TTC549 (cell line): ENCODE data around the gene HADH.
"Not testable (repeated sequence)": the region's sequence is repeated elsewhere in the genome, so short reads cannot be mapped to it uniquely, and the experiment has no call there.

Source experiments
- FAIRE-seq: peaks from 2 replicates; lab custom pipeline; 2012; peaks lifted over from hg19 to GRCh38; lab: Jason Lieb, UNC

Gene HADH

DNA sequence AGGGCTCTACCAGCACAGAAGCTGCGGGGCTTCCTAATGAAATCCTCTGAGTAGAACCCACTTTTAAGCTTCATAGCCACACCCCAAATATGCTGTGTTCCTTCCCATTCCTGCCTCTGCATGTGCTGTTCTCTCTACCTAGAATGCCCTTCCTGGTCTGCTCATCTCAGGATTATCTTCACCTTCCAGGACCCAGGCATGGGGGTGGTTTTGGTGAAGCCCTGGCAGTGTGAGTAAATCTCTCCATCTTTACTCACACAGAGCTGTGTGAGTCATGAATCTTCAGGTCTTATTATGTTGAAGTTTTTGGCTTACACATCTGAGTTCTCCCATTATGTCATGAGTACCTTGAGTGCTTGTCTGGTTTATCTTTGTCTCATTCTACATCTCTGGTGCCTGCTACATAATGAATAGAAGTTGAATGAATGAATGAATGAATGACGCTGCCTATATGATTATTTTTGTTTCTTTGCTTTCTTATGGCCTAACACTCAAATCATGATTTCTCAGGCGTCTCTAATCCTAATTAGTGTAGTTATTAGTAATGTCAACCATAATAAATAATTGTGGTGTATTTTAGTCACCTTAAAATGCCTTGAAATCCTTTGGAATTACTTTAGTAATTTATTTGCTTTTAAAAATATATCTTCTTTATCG lies 41.9 kb downstream of the HADH start:
- no peak for FAIRE-seq

DNA sequence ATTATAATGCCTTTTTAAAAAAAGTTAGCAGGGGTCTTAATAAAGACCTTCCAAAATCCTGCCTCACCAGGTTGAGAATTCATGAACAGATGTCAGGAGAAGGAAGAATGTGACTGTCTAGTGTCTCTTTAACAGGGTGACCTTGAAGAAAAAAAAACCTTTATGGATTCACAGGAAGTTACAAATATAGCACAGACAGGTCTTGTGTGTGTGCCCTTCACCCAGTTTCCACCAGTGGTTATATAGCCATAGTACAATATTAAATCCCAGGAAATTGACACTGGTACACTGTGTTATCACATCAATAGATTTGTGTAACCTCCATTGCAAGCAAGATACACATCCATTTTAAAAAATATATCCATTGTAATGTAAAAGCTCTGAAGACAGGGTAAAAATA lies 43.7 kb downstream of the HADH start:
- no peak for FAIRE-seq

DNA sequence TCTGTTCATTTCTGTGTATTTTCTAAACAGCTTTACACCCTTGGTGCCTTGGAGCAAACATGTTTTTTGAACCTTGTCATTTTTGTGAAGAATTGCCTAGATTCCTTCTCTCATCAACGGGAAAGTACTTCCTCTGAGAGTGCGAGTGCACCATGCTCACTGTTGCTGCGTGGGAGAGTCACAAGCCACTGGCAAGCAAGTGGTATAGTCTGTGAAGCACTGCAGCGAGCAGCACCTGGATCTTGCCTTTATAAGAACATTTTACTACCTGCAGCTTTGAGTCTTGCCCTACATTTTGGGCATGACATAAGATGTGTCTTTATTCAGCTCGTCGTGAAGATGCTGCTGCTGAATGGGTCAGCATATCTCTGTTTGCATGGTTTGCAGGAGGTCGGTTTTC lies 44.9 kb downstream of the HADH start:
- FAIRE-seq = no peak

DNA sequence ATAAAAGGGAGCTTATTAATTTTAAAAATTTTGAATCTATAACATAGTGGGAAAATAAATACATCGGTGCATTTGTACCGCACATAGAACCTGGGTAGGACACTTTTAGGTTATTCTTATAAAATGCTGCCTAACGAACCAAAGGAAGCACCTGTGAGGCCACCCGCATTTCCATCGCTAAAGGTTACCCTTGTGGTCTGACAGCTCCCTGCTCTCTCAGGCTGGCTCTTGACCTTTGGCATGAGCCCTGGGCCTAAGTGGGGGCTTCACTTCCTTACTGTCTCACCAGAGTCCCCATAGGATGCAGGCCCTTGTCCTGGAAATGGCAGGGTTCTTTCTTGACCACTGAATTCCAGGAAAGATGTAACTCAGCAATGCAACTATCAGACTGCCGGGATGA lies 46.0 kb downstream of the HADH start:
- no peak for FAIRE-seq

DNA sequence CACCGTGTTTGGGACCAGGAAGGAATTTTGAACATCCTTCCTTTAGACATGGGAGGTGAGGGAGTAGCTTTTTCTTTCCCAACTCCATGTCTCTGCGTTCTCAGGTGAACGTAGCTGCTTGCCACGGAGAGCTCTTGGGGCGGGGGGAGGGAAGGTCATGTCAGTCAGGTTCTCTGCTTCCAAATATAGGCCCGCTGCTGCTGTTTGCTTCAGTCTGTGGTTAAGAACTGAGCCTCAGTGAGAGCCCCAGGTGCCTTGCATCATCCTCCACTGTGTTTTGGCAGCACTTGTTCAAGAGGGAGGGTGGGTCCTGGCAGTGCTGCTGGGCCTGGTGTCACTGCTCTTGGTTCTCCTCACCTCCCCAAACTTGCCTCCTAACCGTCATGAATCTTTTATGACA lies 46.5 kb downstream of the HADH start:
- no peak for FAIRE-seq

DNA sequence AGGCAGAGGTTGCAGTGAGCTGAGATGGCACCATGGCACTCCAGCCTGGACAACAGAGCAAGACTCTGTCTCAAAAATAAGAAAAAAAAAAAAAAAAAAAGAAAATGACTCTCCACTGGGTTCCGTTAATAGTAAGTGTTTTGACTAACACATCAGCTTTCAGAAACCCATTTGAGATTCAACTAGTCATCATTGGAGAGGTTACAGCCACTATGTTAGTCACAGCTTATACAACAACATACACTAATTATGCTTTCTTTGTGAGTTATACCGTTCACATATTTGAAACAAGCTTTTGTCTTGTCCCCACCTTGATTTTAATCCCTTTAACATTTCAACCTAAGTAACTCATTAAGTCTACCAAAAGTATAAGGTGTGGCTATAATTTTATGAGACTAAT lies 48.2 kb downstream of the HADH start:
- FAIRE-seq = no peak

DNA sequence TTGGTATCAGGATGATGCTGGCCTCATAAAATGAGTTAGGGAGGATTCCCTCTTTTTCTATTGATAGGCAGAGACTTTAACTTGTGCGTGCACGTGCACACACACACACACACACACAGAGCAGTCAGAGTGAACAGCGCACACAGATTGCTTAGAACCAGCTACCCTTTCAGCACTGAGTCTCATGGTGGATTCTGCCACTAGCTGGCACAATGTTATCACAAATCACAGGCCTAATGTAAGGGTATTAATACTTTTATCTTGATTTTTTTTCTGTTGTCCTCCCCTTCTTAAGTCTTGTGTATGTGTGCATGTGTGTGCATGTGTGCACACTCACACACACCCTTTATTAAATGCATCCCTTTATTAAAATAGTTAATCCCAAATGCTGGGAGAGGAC lies 53.2 kb downstream of the HADH start:
- no peak for FAIRE-seq

DNA sequence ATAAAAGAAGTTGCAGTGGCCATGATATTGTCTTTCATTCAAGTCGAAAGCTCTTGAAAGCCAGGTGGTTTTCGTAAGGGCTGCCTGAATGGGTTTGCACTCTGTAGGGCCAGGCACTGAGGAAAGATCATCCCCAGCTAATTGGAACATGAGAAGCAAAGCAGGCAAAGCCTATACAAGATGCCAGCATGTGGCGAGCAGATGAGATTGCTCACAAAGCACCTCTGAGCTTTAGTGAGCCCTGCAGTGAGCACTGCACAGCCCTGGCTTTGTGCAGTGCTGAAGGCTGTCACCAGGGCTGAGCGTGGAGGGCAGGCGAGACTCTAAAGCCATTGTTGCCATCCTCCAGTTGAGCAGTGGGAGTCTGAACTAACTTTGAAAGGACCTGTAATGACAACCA lies 53.8 kb downstream of the HADH start:
- no peak for FAIRE-seq

DNA sequence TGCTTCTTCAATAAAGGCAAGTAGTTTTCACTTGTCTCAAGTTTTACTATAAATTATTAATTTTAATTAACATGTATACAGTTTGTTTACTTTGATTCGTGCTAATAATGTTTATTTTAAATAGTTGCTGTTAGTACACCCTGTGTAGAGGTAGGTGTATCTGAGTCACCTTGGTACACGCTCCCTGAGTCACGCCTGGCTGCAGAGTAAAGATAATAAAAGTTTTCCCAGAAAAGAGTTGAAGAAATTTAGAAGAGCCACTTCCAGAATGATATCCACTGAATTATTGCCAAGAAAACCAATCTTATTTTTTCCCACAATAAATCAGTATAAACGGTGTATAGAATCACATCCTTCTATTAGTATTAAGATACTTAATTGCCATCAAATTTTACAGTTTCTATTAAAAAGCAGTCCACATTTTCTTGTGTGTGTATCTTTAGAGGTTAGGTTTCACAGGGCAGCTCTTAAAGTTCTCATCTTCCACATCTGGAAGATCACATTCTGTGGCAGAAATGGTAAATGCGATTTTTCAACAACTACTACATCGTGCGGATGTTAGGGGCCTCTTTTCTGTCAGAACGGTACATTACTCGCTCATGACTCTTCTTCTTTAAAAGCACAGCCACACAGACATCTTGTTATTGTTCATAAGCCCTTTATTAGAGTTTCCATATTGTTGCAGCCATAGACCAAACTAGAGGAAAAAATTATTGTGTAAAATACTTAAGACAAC lies 55.4 kb downstream of the HADH start:
- no peak for FAIRE-seq

DNA sequence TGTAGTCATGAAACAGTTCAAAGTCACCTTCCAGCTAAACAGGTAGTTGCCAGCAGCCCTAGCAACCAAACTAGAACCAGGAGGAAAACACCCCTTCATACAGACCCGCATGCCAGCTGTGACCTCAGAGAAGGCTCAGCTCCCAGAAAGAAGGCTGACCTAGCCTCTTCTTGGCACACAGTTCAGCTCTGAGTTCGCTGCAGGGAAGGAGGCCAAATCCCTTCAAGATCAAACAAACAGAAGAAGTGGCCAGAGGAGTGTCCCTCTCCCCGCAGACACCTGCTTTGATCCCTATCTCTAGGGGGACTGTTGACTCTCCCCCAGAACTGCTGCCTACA lies 56.0 kb downstream of the HADH start:
- FAIRE-seq = no peak

DNA sequence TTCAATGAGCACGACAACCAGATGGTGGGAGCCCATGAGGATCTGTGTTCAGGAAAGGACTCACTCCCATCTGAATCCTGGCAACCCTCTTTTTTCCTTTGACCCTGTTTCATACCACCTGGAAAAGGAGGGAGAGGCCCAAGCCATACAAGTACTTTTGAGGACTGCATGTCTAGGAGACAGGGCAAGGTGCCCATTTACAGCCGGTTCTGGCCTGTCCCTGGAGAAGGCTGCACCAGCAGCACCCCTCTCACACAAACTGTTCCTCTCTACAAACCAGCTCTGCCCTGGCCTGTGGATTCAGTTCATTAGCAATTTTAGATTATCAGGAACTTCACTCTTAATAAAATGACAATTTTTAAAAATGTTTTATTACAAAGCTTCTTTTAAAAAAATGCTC lies 57.5 kb downstream of the HADH start:
- no peak for FAIRE-seq

DNA sequence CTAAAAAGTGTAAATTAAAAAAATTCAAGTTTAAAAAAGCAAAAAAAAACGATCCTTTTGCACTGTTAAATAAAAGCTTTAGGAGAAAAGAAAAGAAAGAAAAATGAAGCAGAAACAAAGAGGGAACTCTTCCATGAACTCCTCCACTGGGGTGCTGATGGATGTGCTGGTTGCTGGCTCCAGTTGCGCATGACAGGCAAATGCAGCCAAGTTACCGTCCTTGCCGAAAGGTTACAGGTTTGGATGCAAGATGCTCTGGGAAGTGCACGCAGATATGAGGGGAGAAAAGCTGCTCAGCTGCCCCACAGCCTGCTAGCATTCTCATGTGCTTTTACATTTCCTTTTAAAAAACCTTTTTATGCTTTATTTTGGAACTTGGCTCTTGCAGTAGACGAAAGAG lies 58.5 kb downstream of the HADH start:
- FAIRE-seq = no peak

DNA sequence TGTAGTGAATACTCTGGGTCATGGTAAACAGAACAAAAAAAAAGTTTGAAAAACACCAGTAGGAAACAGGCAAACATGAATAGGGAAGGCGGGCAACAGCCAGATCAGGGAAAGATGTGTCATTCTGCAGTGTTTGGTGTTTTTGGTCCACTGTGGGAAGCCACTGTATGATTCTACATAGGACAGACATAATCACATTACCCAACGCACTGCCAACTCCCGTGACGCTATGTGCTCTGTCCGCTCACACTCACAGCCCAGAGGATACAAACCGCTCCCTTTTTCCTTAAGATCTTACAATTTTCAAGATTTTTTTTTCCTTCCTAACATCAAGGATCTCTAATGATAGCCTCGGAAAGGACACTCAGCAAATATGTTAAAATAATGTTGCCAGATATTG lies 59.3 kb downstream of the HADH start:
- no peak for FAIRE-seq

DNA sequence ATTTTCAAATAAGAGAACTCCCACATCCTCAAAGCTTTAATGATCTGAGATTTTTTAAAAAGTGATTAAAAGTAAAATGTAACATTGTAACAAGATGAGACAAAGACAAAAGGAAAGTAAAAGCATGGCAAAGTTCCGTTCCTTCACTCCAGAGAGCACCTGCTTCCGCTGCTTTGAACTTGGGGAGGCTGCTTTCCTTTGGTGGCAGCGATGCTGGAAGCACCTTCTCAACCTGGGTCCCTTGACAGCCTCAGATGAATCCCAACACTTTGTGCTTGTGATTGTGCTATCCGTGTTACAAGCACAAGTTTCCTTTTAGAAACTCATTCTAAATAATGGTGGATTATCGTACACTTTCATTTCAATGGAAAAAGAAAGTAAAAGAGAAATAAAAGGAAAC lies 59.7 kb downstream of the HADH start:
- no peak for FAIRE-seq

DNA sequence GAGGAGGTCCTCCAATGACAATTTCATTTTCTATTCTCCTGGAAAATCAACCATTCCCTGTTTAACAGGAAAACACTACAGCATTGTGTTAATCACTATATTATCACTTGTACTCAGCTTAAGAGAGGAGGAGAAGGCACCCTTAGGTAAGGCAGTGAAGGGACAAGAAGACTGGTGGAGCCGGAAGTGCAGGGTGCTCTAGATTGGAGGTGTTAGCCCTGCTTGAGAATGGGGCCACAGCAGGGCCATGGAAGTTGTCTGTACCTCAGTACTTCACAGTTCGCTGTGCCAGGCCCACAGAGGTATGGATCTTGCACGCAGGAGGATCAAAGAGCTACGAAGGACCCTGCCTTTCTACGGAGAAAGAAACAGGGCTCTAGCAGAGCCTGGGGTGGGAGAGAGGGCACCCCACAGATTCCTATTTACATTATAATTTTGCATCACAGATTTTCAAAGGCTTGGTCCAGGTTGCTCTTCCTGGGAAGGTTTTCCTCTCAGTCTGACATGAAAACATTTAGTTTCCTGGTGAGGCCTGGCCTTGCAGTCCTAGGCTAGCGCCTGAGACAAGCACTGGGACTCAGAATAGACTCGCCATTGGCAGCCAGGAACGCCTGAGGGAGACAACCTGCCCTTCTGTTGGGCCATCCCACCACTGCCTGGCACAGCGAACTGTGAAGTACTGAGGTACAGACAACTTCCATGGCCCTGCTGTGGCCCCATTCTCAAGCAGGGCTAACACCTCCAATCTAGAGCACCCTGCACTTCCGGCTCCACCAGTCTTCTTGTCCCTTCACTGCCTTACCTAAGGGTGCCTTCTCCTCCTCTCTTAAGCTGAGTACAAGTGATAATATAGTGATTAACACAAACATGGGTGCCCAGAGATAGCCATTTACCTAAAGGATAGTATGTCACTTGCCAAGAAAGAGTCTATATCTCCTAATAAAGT lies 60.8 kb downstream of the HADH start:
- not testable (repeated sequence) for FAIRE-seq

DNA sequence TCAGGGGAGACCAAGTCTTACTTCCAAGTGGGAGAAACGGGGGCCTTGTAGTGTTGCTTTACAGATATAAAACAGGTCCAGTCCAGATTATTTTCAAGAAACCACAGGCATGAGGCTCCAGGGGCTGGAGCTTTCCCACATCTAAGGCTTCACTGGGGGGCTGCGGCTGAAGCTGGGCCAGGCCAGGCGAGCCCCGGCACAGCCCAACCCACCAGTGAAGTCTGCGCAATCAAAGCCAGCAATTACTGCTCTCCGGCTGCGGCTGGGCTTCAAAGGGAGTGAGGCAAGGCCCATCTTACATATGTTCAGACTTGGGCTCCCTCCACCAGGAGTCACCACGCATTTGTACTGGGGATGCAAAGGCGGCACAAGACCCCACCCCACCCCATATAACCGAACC lies 61.7 kb downstream of the HADH start:
- FAIRE-seq = no peak

DNA sequence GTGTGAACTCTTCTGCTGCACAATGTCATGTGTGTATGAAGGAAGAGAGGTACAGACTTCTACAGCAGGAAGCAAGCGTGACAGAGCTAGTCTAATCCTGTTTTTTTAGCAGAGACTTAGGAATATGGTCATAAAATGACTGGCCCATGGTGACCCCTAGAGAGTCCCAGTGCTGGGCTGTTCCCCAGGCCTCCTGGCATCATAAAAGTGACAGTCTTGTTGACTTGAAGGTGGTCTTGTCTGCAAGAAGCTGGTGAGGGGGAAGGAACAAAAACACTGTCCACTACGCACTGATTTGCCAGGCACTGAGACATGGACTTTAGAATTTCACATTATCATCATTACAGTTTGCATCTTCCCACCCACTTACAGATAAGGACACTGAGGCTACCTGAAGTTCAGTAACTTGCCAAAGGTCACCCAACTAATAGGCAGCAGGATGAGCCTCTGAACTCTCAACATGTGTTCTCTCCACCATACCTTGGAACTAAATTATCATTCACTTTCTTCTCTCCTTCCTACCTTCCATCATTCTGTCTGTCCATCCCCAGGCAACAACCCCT lies 63.0 kb downstream of the HADH start:
- no peak for FAIRE-seq

DNA sequence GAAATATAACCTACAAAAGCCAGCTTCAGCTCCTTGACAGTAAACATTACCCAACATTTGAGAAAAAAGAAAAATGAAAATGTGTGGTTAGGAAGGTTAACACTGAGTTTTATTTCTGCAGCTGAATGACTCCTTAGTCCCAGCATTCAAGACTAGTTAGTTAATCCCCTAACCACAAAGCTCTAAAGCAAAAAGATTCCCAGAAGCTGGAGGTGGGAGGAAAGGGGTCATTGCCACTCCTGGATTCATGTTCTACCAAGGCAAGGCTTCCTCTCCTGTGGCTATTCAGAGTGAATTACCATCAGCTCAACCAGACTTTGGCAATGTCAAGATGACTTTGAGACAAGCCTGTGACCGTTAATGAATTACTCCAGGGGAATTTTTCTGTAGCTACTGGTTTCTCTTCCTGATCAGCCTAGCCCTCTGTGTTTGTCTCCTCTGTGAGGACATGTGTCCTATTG lies 63.6 kb downstream of the HADH start:
- FAIRE-seq = no peak

DNA sequence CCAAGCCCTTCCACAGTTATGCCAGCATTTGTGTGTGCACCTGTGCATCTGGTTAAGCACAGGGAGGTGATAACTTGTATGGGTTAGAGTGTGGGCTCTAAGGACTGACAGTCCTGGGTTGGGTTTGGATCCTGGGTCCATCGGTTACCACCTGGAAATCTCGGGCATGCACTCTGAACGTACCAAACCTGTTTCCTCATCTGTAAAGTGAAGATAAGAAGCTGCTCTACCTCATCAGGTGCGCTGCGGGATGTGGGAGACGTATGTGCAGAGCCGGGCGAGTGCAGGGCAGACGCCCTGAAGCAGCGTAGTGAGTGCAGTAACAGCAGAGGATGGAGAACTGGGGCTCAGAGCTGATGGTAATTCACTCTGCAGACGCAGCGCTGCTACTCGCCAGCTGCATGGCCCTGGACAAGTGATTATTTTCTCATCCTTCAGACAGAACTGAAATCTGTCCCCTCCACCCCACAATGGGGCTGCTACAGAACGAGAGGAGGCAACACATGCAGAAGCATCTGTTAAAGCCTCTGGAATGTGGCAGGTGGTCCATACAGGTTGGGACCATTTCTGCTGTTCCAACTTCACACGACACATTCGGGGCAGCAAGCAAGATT lies 64.4 kb downstream of the HADH start:
- no peak for FAIRE-seq

DNA sequence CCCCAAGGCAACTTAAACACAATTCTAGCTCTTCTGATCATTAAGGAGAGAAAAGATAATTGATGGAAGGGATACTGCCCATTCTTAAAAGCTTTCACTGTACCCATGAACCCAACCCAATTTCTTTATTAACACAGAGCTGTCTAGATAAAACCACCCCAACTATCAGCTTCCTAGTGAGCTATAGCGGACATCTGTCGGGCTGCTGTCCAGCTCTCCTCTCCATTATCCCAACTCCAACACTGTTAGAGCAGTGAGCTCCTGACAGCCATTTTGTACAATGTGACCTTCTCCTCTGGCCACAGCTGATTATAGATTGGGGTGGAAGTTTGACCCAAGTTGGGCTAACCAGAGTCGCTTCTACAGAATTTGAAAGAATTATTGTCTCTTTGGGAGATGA lies 66.1 kb downstream of the HADH start:
- FAIRE-seq = no peak

DNA sequence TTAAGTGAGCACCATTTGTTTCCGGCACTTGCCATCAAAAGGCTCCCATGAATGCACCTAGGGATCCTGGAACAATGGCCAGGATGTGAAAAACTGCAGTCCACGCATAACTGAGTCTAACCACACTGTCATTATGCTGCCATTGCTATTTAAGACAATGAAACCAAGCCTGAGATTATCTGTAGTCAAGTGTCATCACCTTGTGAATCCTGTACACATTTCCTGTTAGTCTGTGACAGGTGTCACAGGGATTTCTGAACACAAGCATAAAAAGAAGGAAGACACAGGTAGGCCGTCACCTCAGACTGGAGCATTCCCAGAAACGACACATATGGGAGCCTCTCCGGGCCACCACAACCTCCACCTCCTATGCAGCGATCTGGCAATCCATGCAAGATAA lies 66.7 kb downstream of the HADH start:
- FAIRE-seq = no peak

DNA sequence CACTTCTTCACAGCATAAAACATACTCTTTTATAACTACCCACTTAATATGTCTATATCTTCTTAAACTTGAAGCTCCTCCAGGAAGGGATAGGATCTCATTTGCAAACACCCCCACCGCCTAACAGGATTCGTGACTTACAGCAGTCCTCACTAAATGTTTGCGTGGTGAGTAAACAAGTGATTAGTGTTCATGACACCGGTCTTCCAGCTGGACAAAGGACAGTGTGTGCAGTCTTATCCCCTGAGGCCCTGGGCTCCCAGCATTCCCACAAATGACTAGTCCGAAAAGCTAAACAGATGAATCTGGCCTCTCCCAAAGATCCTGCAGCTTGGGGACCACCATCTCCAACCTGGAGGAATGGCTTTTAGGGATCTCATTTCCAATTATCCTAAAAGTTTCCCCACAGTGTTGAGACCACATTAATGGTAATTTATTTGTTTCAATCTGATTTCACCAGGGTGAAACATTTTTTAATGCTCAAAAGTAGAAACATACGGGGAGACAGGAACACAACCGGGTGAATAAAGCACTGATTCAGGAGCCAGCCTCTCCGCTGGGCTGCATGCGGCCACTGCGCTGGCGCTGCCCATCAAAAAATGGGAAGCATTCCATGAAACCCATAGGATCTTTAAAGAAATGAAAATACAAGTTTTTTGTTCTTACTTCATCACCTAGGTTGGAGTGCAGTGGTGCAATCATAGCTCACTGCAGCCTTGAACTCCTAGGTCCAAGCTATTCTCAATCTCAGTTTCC lies 69.2 kb downstream of the HADH start:
- no peak for FAIRE-seq
